H1 (cell line): ENCODE data around the gene THPO. TPM values are rescaled to one million over a fixed set of nuclear protein-coding genes. Genes with fewer than 3 reads are reported as not detected.

Experiments used
- polyA plus RNA-seq, 7 experiments: library from polyadenylated mRNA; depleted of rRNA in 3 of 7; stranded (reverse) in 5 of 7; unstranded in 2 of 7; fragments of >200 nt in 5 of 7; fragments of 200-250 nt in 2 of 7; gene quantifications; 1 replicate in 5 of 7; 2 replicates in 1 of 7; 4 replicates in 1 of 7; pipeline versions ENCODE4 v1.2.1 to v1.2.3, GENCODE V29; 2011 to 2013; ENCODE audit warnings: missing spikeins in 2 of 7, mixed read lengths in 2 of 7
- total RNA-seq: library from RNA; stranded (reverse); fragmentation: NEBNext Ultra II Directional; extraction: Animal tissue kit (Norgen Biotek cat#: 25700); gene quantifications from 2 replicates; pipeline ENCODE4 v1.2.1, GENCODE V29; 2021
- TF ChIP-seq, protein P1 (sequence below), 3 experiments: IDR thresholded peaks; 1 replicate in 2 of 3; 2 replicates in 1 of 3; pipeline versions ENCODE4 v1.5.1 to v1.6.1; 2011; ENCODE audit warnings: low read length in 3 of 3, mild to moderate bottlenecking in 3 of 3, inconsistent platforms in 2 of 3, low read depth in 1 of 3, moderate library complexity in 1 of 3; ENCODE audit not compliant: insufficient read depth in 1 of 3; ENCODE audit errors: control extremely low read depth in 1 of 3

Gene THPO
- total and polyA plus RNA-seq, 2 of the 8 experiments (the other 6 are each of a cell fraction or from before 2014, with no cell fraction given): 0.82 to 1.2 TPM

DNA sequence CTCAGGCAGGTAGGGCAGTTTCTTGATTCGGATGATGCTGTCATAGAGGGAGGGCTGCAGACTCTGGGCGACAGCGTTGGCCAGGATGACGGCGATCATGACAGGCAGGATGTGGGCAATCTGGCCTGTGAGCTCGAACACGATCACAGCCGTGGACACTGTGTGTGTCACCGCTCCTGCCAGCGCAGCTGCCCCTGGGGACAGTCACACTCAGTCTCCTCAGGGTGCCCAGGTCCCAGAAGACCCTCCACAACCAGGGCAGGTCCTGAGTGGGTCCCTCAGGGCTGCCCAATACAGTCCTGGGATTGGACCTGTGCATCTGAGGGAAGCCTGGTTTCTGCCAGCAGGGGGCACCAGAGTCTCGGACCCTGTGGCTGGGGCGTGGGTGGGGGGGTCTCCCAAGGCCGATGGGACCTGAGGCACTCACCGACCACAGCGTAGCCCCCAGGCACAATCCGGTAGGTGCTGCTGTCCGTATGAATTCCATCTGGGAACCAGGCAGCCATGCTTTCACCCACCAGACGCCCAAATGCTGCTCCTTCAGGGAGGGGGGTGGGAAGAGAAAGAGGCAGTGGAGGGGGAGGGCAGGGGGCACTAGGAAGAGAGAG is 23.8 kb downstream of the THPO start (continued):
- TF ChIP-seq, protein P1, sequence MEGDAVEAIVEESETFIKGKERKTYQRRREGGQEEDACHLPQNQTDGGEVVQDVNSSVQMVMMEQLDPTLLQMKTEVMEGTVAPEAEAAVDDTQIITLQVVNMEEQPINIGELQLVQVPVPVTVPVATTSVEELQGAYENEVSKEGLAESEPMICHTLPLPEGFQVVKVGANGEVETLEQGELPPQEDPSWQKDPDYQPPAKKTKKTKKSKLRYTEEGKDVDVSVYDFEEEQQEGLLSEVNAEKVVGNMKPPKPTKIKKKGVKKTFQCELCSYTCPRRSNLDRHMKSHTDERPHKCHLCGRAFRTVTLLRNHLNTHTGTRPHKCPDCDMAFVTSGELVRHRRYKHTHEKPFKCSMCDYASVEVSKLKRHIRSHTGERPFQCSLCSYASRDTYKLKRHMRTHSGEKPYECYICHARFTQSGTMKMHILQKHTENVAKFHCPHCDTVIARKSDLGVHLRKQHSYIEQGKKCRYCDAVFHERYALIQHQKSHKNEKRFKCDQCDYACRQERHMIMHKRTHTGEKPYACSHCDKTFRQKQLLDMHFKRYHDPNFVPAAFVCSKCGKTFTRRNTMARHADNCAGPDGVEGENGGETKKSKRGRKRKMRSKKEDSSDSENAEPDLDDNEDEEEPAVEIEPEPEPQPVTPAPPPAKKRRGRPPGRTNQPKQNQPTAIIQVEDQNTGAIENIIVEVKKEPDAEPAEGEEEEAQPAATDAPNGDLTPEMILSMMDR (IDR thresholded peaks at IDR 0.05; ENCODE audit: control extremely low read depth in 1 of 3, insufficient read depth in 1 of 3, low read depth in 1 of 3, low read length in 3 of 3): peak in 2 of 3 experiments; percentile 60 to 74; a peak in 3 of 4 replicates
- TF ChIP-seq, all 59 proteins: peak for 3
